ENCODE data around the gene FCRL1. TPM values are rescaled to one million over a fixed set of nuclear protein-coding genes. Genes with fewer than 3 reads are reported as not detected.

FCRL1 gene
- total and polyA plus RNA-seq, 3 donors from 2014 or later = 0.37 to 0.80 TPM; not detected in 1

DNA sequence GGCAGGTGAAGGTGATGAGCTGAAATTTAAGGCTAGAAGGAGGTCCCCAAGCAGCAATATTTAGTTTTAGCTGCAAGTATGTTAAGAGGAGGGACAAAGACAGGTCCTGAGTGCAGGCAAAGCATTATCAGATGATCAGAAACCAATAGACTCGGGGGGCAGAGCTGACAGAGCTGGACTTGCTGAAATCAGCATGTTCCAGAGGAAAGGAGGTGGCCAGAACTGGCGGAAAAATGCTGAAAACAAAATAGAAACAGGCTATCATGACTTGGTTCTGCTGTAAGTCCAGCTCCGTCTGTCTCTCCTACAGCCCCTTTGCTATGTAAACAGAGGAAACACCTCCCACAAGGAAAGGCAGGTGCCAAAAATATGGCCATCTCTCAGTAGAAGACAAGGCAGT lies 21.8 kb upstream of the FCRL1 start, which contains the start of gene CD5L:
Gene CD5L (minus strand): TSS at position 101 of the 400 bp plus-strand sequence. CDS start 107 bp downstream, outside the sequence.
- intact Hi-C loops (cut with DNase I; ENCODE audit: low total_unique reads) = no loop called here
- no peaks in the 10 kb centered on the region for H3K36me3 ChIP-seq (ENCODE audit: low read depth, missing control alignments)
- no peak for TF ChIP-seq POLR2A (IDR thresholded peaks at IDR 0.05)
- TF ChIP-seq, protein P1, sequence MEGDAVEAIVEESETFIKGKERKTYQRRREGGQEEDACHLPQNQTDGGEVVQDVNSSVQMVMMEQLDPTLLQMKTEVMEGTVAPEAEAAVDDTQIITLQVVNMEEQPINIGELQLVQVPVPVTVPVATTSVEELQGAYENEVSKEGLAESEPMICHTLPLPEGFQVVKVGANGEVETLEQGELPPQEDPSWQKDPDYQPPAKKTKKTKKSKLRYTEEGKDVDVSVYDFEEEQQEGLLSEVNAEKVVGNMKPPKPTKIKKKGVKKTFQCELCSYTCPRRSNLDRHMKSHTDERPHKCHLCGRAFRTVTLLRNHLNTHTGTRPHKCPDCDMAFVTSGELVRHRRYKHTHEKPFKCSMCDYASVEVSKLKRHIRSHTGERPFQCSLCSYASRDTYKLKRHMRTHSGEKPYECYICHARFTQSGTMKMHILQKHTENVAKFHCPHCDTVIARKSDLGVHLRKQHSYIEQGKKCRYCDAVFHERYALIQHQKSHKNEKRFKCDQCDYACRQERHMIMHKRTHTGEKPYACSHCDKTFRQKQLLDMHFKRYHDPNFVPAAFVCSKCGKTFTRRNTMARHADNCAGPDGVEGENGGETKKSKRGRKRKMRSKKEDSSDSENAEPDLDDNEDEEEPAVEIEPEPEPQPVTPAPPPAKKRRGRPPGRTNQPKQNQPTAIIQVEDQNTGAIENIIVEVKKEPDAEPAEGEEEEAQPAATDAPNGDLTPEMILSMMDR (IDR thresholded peaks at IDR 0.05) = no peak
- H3K27ac ChIP-seq = no peak within 1 kb of the TSS
- 62 to 63% methylated on average over 3 of the region's 3 CpGs for WGBS, 2 donors
- H3K4me1 ChIP-seq = no peaks in the 10 kb centered on the region
- no peaks in the 10 kb centered on the region for H3K27me3 ChIP-seq
- H3K4me3 ChIP-seq = no peak within 1 kb of the TSS
- no peak for DNase-seq
- H3K9me3 ChIP-seq = no peaks in the 10 kb centered on the region

DNA sequence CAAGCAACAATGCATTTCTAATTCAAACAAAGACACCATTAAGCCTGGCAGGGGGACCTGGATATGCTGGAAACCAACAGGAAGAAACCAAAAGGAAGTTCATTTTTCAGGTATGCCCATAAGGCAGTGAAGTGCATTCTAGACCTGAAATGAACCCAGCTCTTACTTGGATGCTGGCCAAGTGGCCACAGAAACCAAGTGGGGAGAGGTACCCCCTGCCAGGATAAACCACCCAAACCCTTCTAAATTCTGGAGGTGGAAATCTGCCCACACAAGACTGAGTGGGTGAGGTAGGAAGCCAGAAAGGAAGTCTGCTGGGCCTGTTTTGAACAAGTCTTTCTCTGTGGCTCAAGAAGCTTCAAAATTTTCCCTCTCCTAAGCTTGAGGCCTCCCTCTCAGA lies 19.0 kb upstream of the FCRL1 start:
- Histone ChIP-seq H3K27me3 (no peaks in the 10 kb centered on the region), H3K27ac (no peak overlapping the region), H3K4me1 (no peaks in the 10 kb centered on the region), H3K36me3 (ENCODE audit: low read depth, missing control alignments) (no peaks in the 10 kb centered on the region), H3K9me3 (no peaks in the 10 kb centered on the region), H3K4me3 (no peak overlapping the region)
- intact Hi-C loops (cut with DNase I; ENCODE audit: low total_unique reads) = no loop called here
- DNase-seq = no peak
- no peak for TF ChIP-seq POLR2A (IDR thresholded peaks at IDR 0.05)

DNA sequence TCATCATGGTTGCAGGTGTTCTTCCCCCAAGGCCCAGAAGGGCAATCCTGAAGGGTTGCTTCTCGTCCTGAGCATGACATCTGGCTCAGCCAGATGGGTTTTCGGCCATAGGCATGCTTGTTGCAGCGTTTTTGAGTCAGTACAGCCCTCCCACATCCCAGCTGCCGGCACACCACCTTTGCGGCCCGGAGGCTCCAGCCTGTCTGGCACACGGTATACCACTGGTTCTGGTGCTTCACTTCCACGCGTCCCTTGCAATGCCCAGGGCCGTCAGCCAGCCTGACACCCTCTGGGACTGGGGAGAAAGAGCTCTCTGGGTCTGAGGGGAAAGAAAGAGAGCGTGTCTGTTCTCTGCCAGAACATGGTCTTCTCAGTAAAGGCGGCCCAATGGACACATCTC lies 14.5 kb upstream of the FCRL1 start:
- Histone ChIP-seq H3K27ac (no peak overlapping the region), H3K9me3 (no peaks in the 10 kb centered on the region), H3K36me3 (ENCODE audit: low read depth, missing control alignments) (no peaks in the 10 kb centered on the region), H3K4me1 (no peaks in the 10 kb centered on the region), H3K4me3 (no peak overlapping the region), H3K27me3 (no peaks in the 10 kb centered on the region)
- WGBS, 2 donors = 52 to 64% methylated on average over 5 to 12 of the region's 12 CpGs
- TF ChIP-seq, protein P1 (IDR thresholded peaks at IDR 0.05) = no peak
- intact Hi-C loops (cut with DNase I; ENCODE audit: low total_unique reads) = no loop called here
- DNase-seq = no peak

DNA sequence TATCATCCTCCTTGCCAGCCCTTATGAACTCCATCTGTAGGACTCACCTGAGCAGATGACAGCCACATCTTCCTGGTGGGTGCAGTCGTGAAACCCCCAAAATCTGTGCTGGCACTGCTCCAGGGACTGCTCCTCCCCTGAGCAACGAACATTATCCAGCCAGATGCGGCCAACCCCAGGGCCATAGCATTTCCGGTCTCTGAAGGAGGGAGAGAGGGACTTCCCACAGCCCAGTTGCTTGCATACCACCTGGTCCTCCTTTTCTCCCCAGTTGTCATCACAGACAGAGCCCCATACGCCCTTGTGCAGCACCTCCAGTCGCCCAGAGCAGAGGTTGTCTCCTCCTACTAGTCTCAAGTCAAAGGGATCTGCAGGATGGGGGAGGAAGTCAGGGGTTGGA lies 13.2 kb upstream of the FCRL1 start:
- H3K27me3 ChIP-seq = no peaks in the 10 kb centered on the region
- DNase-seq = no peak
- intact Hi-C loops (cut with DNase I; ENCODE audit: low total_unique reads) = no loop called here
- H3K4me3 ChIP-seq = no peak overlapping the region
- TF ChIP-seq, protein P1 (IDR thresholded peaks at IDR 0.05) = no peak
- TF ChIP-seq POLR2A (IDR thresholded peaks at IDR 0.05) = no peak
- no peaks in the 10 kb centered on the region for H3K4me1 ChIP-seq
- 77 to 88% methylated on average over 6 of the region's 6 CpGs for WGBS, 2 donors
- no peaks in the 10 kb centered on the region for H3K9me3 ChIP-seq
- H3K36me3 ChIP-seq (ENCODE audit: low read depth, missing control alignments) = no peaks in the 10 kb centered on the region
- H3K27ac ChIP-seq = no peak overlapping the region

DNA sequence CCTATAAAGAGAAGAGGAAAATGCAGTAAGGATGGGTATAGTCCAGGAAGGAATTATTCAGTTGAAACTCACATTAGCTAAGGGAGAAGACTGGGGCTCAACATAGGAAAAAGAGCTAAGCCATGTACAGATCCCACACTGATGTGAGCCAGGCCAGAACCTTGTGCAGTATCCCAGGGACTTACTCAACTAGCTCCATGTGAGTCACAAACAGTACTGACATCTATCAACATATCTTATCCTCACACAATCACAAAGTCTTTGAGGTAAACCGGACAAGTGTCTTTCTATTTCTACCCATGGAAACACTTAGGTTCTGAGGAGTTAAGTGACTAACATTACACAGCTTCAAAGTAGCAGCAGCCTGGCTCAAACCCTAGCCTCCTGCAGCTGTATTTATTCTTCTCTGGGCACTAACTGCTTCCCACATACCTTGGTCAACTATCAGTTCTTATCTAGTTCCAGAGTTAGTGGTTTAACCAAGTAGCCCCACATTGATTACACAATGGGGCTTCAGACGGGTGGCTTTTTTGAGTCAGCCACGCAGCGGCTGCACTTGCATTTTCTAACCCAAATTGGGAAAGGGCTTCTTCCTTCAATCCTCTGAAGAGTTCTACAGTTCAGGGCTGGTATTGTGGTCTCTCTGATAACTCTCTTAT lies 12.2 kb upstream of the FCRL1 start:
- no peak overlapping the region for H3K4me3 ChIP-seq
- no peaks in the 10 kb centered on the region for H3K27me3 ChIP-seq
- WGBS, 2 donors = 84 to 91% methylated on average over 4 of the region's 4 CpGs
- DNase-seq = no peak
- no peak overlapping the region for H3K27ac ChIP-seq
- H3K4me1 ChIP-seq = no peaks in the 10 kb centered on the region
- intact Hi-C loops (cut with DNase I; ENCODE audit: low total_unique reads) = no loop called here
- no peak for TF ChIP-seq POLR2A (IDR thresholded peaks at IDR 0.05)
- TF ChIP-seq, protein P1 (IDR thresholded peaks at IDR 0.05) = no peak
- no peaks in the 10 kb centered on the region for H3K9me3 ChIP-seq
- no peaks in the 10 kb centered on the region for H3K36me3 ChIP-seq (ENCODE audit: low read depth, missing control alignments)

Measured in testis (tissue), 3 donors.